K562 treated with DMSO at 1 percent for 24 hours (cell line): ENCODE data around the gene SLC6A2. TPM values are rescaled to one million over a fixed set of nuclear protein-coding genes. Genes with fewer than 3 reads are reported as not detected.

Experiments
- total RNA-seq: library from RNA; unstranded; fragments of 300-600 nt; gene quantifications from 2 replicates; pipeline ENCODE4 v1.2.3, GENCODE V29; 2022; ENCODE audit warnings: low read depth; ENCODE audit not compliant: insufficient read depth

Gene SLC6A2
- 0.10 TPM in 1 of 2 replicates, not detected in the other for total RNA-seq

DNA sequence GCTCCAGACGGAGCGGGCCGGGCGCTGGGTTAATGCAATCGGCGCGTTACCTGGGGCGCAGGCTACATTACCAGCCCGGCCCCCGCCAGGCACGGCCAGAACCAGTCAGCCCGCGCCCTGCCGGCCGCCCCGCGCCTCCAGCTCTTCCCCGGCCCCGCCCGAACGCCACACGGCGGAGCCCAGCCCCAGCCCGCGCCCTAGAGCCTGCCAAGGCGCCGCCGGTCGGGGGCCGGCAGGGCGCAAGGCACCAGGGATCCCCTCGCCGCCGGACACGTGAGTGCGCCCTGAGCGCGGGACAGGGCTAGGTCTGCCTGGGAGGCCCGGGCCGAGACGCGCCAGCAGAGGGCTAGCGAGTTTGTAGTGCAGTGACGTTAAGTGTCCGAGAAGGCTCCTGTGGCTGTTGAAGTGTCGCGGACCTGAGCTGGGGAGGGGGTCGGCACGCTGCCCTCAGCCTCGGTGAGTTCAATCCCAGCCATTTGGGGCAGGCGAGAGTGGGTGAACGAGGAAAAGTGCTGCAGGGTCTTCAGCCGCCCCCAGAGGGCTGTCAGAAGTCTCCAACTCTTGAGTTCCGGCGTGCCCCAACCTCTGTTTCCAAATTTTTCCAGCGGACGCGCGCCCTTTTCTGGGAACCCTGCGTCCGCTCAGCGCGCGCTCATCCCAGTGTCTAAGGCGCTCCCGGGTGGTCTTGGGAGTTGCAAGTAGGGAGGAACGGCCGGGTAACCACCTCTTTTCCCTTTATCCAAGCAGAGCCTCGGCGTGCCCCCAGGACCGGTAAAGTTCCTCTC, at the start of gene SLC6A2:
TSS of gene SLC6A2 (plus strand) at position 92 of the 785 bp plus-strand sequence. CDS start 707 bp downstream, outside the sequence.

Other genes with a start within 250 kb of the SLC6A2 start
- gene MMP2, start 176.8 kb upstream of the SLC6A2 start, total RNA-seq: 0.06 TPM in 1 of 2 replicates, not detected in the other
- gene LPCAT2, start 146.9 kb upstream of the SLC6A2 start, total RNA-seq: 8.4 and 10.7 TPM in 2 replicates
- not detected in 2 replicates for gene CAPNS2, start 89.3 kb upstream of the SLC6A2 start, total RNA-seq
- 0.90 and 1.0 TPM in 2 replicates for gene CES1, start 177.1 kb downstream of the SLC6A2 start, total RNA-seq
- gene CES5A, start 219.4 kb downstream of the SLC6A2 start, total RNA-seq: 0.25 TPM in 1 of 2 replicates, not detected in the other